NOMO-1 (cell line): Measurements from ENCODE around the gene DUSP16.
A peak's percentile ranks its signal among the peaks of the same experiment; 100 is the strongest.
"Not testable (repeated sequence)": the region's sequence is repeated elsewhere in the genome, so short reads cannot be mapped to it uniquely, and the experiment has no call there.

Experiments used
- DNase-seq, 2 experiments: peaks; one replicate each; lab custom pipeline; 2025; ENCODE audit not compliant: unreplicated experiment in 2 of 2; lab: John Stamatoyannopoulos, UW

DUSP16 gene

DNA sequence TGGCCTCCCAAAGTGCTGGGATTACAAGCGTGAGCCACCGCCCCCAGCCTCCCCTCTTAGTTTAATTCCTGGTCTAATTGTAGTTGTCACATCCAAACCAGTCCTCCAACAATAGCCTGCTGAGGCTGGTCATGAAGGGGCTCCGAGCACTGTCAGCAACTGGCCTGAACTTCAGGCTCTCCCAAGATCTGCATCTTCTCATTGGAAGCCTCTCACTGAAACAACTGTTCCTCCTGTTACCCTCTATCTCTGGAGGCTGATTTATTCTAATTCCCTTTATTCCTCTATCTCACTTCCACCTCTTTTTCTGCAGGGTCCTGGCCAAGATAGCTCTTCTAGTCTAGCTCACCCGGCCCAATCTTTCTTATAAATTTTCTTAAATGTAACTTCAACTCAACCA is 89.4 kb downstream of the DUSP16 start:
- DNase-seq: no peak

DNA sequence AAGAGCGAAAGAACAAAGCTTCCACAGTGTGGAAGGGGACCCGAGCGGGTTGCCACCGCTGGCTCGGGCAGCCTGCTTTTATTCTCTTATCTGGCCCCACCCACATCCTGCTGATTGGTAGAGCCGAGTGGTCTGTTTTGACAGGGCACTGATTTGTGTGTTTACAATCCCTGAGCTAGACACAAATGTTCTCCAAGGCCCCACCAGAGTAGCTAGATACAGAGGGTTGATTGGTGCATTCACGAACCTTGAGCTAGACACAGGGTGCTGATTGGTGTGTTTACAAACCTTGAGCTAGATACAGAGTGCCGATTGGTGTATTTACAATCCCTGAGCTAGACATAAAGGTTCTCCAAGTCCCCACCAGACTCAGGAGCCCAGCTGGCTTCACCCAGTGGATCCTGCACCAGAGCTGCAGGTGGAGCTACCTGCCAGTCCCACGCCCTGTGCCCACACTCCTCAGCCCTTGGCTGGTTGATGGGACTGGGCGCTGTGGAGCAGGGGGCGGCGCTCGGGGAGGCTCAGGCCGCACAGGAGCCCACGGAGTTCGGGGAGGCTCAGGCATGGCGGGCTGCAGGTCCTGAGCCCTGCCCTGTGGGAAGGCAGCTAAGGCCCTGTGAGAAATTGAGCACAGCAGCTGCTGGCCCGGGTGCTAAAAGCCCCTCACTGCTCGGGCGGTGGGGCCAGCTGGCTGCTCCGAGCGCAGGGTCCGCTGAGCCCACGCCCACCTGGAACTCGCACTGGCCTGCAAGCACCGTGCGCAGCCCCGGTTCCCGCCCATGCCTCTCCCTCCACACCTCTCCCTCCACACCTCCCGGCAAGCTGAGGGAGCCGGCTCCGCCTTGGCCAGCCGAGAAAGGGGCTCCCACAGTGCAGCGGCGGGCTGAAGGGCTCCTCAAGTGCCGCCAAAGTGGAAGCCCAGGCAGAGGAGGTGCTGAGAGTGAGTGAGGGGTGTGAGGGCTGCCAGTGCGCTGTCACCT is 90.4 kb downstream of the DUSP16 start:
- not testable (repeated sequence) for DNase-seq

DNA sequence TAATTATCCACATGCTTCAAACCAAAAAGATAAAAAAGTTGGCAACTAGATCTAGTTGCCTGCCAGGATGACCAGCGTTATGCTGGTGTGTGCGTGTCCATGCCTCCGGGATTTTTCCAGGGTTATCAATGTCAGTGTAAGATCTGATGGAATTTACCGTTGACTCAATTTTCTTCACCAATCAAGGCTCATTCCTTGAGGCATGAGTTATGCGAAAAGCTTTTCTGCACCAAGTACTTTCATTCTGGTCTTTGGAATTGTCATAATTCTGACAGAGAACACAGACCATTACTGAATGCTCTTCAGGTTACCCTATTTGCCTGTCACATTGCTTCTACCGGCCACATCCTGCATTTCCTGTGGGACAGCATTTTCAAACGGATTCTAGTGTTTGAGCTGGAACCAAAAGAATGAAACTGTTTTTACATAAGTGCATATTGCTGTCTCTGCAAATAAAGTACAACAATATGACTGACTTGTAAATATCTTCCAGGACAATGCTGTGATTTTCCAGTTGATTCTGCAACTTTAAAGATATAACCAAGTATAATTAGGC is 91.8 kb downstream of the DUSP16 start:
- no peak for DNase-seq

DNA sequence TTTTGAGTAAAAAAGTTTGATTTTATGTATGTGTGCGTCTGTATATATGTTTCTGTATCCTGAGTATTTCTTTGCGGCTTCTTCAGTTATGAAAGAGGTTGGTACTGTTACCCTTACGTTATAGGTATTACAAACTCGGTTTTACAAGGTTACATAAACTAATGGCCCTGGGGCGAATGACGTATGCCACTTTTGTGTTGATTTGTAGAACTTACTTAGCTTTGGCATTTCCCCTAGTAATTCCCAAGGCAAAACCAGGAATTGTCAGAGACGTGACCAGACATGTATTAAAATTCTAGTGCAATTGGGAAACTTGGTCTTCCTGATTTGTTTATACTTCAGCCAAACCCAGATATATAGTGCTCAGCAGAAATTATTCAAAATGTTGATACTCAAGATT is 93.3 kb downstream of the DUSP16 start:
- no peak for DNase-seq

DNA sequence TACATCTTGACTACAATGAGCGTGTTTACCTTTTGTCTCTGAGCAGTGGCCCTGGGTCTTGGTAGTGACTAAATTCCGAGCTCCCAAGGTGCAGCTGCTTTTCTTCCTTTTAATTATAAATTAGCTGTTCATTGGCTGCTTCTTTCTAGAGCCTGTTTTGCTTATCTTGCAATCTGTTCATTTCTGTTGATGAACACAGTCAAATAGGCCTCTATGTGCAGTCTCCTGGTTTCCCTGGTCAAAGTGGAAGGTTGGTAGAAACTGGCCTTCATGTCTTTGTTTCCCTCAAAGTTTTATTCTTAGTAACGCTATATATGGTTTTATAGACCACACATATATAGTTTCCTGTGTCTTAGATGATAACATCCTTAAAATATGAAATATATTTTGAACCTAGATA is 94.1 kb downstream of the DUSP16 start:
- no peak for DNase-seq

DNA sequence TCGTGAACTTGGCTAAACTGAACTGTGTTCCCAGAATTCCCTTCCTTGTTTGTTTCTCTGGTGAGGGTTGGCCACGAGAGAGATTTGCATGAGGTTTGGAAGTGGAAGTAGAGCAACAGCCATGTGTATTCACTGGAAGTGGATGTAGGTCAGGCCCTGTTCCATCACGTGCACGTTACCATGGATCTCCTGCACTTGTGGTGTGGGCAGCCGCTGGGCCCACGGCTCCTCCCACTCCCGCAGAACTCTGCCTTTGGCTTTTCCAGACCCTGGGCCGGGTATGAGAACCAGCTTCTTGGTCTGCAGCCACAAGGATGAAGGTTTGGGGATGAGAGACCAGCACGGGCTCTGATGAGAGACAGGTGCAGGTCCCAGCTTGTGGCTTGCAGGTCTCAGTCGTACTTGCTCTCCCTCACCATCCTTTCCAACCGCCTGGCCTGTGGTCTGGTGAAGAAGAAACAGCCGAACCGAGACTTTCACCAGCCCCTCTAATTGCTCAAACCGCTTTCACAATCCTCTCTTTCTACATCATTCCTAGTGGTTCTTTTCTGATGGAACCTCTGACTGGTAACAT is 94.9 kb downstream of the DUSP16 start:
- DNase-seq: peak; percentile 57 to 58

DNA sequence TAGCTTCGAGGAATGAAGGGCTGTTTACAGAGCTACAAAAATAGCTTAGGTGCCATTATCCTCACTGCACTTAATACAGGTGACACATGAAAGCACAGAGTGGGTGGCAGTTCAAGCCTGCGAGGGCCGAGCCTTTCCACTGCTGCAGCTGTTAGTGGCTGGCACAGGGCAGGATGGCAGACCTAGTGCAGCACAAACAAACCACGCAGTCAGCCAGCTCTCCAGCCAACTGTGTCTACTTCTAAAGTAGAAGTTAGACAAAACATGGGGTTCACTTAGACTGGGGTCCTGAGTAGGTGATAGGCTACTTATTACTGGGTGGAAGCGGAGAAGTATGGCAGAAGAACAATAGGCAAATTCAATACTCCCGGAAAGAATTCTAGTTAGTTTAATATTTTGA is 95.4 kb downstream of the DUSP16 start:
- no peak for DNase-seq

DNA sequence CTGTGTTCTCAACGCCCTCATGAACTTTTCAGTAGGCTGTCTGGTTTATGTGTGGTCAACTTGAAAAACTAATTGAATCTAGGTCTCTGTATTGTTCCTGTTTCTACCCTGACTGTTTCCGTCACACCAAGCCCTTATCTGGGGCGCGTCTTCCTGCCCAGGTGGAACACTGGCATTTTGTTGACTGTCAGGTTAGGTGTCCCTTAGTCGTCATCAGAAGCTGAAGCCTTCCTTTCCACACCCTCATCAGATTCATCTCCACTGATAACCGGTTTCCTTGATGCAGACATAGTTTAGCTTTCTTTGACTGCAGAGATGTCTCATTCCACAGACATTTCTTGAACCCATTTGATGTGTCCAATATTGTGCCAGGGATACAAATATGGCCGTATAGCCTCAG is 96.5 kb downstream of the DUSP16 start:
- DNase-seq: peak in 1 of 2 experiments; percentile 2

DNA sequence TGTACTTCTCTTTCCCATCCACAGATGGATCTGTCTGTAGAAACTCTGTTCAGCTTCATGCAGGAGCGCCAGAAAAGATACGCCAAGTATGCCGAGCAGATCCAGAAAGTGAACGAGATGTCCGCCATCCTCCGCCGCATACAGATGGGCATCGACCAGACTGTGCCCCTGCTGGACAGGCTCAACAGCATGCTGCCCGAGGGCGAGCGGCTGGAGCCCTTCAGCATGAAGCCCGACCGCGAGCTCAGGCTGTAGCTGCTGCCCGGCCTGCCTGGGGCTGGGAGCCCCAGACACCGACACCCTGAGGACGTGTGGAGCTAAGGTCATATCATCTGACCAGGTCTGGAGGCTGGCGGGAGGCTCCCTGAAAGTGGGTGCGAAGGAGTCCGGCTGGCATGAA is 97.1 kb downstream of the DUSP16 start:
- no peak for DNase-seq

DNA sequence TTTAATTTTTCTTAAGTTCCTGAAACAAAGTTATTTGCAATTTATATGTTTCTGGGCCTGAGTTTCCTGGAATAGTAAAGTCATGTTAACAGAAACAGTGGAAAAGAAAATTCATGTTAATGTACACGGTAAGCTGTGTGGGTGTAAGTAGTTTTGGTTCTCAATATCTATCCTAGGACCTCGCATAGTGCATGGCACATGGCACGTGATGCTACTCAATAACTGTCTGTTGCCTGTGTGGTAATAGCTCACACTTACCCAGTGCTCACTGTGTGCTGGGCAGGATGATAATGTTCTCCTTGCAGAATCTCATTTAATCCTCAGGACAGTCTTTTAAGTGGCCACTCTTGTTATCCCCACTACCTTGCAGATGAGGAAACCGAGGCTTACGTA is 100.7 kb downstream of the DUSP16 start:
- DNase-seq: no peak

DNA sequence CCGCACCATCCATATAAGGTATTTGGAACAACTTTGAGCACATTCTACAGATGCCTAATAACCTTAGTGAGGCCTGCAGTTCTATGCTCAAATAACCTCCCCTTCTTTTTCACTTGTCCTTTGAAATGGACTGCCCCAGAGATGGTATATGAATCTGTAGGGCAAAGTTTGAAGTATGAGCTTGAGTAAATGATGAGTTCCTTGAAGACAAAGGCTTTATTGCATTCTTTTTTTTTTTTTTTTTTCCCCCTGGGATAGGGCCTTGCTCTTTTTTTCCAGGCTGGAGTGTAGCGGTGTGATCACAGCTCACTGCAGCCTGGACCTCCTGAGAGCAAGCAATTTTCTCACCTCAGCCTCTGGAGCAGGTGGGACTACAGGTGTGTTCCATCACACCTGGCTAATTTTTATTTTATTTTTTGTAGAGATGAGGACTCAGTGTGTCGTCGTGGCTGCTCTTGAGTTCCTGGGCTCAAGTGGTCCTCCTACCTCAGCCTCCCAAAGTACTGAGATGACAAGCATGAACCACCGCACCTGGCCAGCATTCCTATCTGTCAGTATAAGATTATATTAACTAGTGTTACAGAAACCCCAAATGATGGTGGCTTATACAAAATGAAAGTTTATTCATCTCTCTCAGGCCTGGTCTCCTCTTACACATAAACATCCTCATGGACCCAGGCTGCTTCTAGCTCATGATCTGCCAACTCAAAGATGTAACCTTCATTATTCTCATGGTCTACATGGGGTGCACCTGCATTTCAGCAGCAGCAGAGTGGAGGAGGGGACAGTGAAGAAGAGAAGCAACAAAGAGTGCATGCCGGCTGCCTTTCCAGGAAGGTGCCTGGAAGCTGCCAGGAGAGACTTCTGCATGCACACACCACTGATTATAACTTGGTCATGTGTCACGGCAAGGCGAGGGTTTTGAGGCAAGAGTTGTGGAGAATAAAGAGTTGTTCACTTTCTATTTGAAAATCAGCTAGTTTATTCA is 101.4 kb downstream of the DUSP16 start:
- no peak for DNase-seq

DNA sequence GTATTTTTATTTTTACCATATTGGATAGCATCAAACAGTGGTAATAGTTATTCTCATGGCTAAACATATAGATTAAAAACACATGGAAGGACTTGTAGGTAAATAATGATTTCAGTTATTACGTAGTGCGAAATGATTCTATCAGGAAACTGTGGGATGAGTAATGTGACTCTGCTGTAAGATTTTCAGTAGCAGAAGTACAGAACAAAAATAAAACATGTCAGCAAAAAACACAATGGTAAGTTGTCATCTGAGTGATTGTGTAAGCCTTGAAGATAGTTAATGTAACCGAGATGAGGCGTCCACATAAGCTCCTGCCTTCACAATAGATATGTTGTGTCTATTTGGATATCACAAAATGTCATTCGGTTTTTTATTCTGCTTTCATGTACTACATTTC is 106.0 kb downstream of the DUSP16 start:
- DNase-seq: peak; percentile 15 to 70

DNA sequence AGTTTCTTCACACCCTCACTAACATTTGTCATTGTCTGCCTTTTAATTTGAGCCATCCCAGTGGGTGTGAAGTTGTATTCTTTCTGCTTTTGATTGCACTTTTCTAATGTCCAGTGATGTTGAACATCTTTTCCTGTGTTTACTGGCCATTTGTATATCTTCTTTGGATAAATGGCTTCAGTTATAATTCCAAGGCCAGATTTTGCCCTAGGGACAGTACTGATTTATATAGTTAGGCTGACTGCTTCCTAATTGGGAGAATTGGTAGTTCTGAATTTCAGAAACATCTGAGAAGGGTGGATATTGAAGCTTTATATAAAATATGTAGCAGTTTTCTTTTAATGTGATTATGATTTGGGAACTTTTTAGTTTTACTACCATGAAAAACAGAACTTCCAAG is 108.3 kb downstream of the DUSP16 start:
- DNase-seq: no peak

DNA sequence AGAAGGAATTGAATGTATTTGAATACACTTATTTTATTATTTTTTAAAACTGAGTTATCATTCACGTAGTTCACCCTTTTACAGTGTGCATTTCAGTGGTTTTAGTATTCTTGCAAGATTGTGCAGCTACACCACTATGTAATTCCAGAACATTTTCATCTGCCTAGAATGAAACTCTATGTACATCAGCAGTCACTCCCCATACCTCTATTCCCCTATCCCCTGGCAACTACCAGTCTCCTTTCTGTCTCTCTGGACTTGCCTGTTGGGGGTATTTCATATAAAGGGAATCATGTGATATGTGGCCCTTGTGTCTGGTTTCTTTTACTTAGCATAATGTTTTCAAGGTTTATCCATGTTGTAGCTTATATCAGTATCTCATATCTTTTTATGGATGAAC is 109.0 kb downstream of the DUSP16 start:
- no peak for DNase-seq

DNA sequence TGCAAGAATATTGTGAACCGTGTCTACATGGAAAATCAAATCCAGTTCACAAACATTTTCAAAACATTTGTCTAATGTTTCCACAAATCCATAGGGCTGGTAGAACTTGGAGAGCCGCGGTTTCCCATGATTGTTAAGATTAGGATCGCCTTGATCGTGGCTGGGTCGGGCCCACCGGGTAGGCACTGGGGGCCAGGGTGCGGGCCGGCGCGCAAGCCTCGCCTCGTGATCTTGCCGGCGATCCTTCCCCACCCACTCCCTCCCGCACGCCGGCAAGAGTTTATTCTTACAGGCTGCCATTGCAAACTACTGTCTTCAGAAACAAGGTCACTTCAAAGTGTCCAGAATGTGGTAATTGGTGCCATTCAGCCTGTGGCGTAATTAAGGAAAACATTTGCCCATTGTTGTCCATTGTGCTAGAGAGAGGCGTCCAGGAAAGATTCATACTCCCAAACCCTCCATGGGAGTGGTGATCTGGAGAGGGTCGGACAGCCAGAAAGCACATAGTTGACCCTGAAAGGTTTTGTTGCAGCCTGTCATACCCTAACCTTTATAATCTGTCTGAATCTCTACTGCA is 110.2 kb downstream of the DUSP16 start:
- no peak for DNase-seq

DNA sequence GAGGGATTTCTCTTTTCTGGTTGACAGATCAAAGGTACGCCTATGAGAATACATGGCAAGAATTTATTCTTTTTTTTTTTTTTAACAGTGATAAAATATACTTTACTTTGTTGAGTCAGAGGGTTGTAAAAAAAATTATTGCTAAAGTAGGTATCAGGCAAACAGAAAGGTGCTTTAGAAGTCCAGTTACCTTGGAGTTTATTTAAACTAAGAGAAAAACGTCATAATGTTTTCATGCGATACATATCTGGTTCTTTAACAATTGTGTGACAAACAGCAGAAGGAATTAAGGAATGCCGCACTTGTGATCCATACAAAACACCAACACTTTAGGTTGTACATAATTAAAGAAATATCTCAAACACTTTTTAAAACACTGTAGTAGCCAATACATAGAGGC is 111.6 kb downstream of the DUSP16 start:
- no peak for DNase-seq

DNA sequence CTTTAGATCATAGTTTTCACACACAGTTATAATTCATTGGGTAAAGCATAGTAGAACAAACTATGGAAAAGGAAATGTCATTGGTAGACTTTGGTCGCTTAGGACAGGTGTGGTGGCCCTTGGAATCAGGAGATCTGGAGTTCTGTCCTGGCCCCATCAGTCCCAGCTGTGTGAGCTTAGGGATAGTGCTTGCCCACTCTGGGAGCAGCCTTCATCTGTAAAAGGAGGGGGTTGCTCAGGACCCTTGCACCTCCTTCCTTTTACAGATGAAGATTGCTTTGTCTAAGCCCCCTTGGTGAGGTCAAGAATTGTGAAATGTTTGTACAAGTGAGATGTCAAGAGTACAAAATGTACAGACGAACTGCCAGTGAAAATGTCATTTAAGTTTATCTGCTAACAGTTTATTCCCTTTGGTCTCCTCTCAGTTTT is 112.6 kb downstream of the DUSP16 start:
- no peak for DNase-seq

DNA sequence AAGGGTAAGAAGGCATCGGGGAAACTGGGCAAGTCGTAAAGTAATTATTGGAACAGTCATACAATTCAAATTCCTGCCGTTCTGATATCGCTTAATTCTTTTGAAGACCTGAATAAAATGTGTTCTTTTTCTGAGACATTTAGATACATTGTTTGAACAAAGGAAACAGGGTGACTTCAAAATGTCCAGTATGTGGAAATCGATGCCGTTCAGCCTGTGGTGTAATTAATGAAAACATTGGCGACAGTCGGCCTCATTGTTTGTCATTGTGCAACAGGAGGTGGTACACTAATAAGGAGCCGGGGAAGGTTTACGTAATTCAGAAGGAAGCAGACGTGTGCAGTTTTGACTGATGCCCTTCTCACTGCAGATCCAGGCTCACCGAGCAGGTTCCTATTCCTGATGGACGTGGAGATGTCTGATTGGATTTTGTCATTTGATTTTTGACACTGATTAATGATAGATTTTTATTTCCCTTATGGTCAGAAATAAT is 113.1 kb downstream of the DUSP16 start:
- peak; percentile 80 to 91 for DNase-seq

DNA sequence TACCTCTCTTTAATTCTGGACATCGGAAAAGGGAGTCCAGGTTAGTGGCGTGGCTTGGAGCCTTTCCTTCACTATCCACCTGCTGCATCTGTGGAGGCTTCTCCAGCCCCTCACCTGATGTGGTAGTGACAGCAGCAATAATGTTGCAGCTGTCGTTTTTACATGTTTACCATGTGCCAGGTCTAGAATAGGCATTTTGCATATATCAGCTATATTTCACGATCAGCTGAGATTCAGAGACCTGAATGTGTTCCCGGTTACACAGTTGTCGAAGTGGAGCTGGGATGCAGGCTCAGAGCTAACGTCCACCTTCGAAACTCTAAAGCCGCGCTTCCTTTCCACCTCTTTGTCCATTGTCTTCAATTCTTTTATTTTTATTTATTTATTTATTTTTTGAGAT is 114.8 kb downstream of the DUSP16 start:
- DNase-seq: no peak

DNA sequence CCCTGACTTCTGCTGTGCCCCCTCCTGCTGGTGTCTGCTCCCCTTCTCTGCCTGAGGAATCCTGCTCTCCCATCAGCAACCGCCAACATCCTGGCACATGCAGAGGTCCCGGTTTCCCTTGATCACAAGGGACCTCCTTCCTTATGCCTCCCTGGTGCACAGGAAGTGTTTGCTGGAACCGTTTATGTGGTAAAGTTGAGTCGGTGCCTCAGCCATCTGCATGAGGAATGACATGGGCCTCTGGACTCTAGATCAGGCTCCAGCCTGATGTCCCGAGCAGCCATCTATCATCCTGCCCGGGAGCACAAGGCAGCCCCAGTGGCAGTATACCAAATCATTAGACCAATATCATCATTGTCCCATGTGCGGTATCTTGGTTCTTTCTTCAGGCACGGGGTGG is 115.4 kb downstream of the DUSP16 start:
- no peak for DNase-seq
